GM19455 (cell line): ENCODE results near the gene SCAANT1.

Experiments
- ATAC-seq: cut with Tn5 transposase; IDR thresholded peaks from one replicate; pipeline ENCODE4 v1.9.1; 2021; ENCODE audit not compliant: unreplicated experiment

SCAANT1 gene

GRCh38 chr3:63905731-63906620 is 6.2 kb downstream of the SCAANT1 start:
- no peak for ATAC-seq

GRCh38 chr3:63900459-63900858 is 11.7 kb downstream of the SCAANT1 start:
- no peak for ATAC-seq

- ATAC-seq = no peak
These were observed 12.2 kb downstream of the SCAANT1 start for GRCh38 chr3:63900010-63900409.

- ATAC-seq = peak; percentile 65
These were observed 15.7 kb downstream of the SCAANT1 start for GRCh38 chr3:63896332-63897030.

GRCh38 chr3:63895422-63896189 is 16.6 kb downstream of the SCAANT1 start:
- ATAC-seq = no peak

GRCh38 chr3:63892773-63893352 is 19.3 kb downstream of the SCAANT1 start:
- ATAC-seq = no peak

- no peak for ATAC-seq
These were observed 20.7 kb downstream of the SCAANT1 start for GRCh38 chr3:63891518-63891917.

- ATAC-seq = no peak
These were observed 25.3 kb downstream of the SCAANT1 start for GRCh38 chr3:63886858-63887257.

GRCh38 chr3:63880653-63881052 is 31.5 kb downstream of the SCAANT1 start:
- no peak for ATAC-seq

- ATAC-seq = no peak
These were observed 33.7 kb downstream of the SCAANT1 start for GRCh38 chr3:63878394-63879060.

- no peak for ATAC-seq
These were observed 34.3 kb downstream of the SCAANT1 start for GRCh38 chr3:63877737-63878393.

GRCh38 chr3:63876260-63876659 is 35.9 kb downstream of the SCAANT1 start:
- ATAC-seq = no peak

- ATAC-seq = no peak
These were observed 36.7 kb downstream of the SCAANT1 start for GRCh38 chr3:63875510-63875909.

- ATAC-seq = no peak
These were observed 37.4 kb downstream of the SCAANT1 start for GRCh38 chr3:63874769-63875168.

- ATAC-seq = no peak
These were observed 39.9 kb downstream of the SCAANT1 start for GRCh38 chr3:63872135-63872924.

- ATAC-seq = no peak
These were observed 41.6 kb downstream of the SCAANT1 start for GRCh38 chr3:63870615-63871005.

- ATAC-seq = no peak
These were observed 42.1 kb downstream of the SCAANT1 start for GRCh38 chr3:63869940-63870614.

- no peak for ATAC-seq
These were observed 45.0 kb downstream of the SCAANT1 start for GRCh38 chr3:63867225-63867624.

GRCh38 chr3:63864965-63865327 is 47.2 kb downstream of the SCAANT1 start:
- no peak for ATAC-seq
